Activated B cell treated with CpG ODN at 0.5 μM for 24 hours (primary cell): ENCODE data around the gene AJAP1. TPM values are rescaled to one million over a fixed set of nuclear protein-coding genes. Genes with fewer than 3 reads are reported as not detected.

Source experiments
- ATAC-seq: fragments of 200-7000 bp; cut with Tn5 transposase; one replicate; pipeline ENCODE4 v1.10.0; 2021; ENCODE audit warnings: low read depth, mild to moderate bottlenecking, moderate library complexity
- CTCF ChIA-PET: fragments of 350-600 bp; sonication (Branson Sonifier 250); formaldehyde crosslinking; loops from one replicate; lab custom pipeline; 2021; ENCODE audit warnings: antibody characterized with exemption; lab: Charles Lee
- POLR2A ChIA-PET: fragments of 350-600 bp; sonication (Branson Sonifier 250); formaldehyde crosslinking; loops from one replicate; lab custom pipeline; 2021; ENCODE audit warnings: antibody characterized with exemption; lab: Charles Lee
- DNase-seq: peaks from one replicate; pipeline ENCODE4 v3.0.0; 2022
- H3K27ac Mint-ChIP-seq: one replicate; pipeline ENCODE4 v1.8.0; 2020; ENCODE audit warnings: mixed read lengths
- H3K27me3 Mint-ChIP-seq: one replicate; pipeline ENCODE4 v1.8.0; 2021; ENCODE audit warnings: mixed read lengths
- H3K36me3 Mint-ChIP-seq: one replicate; pipeline ENCODE4 v1.8.0; 2021; ENCODE audit warnings: low read depth, mixed read lengths
- H3K4me1 Mint-ChIP-seq: one replicate; pipeline ENCODE4 v1.8.0; 2021; ENCODE audit warnings: mixed read lengths
- H3K4me3 Mint-ChIP-seq: one replicate; pipeline ENCODE4 v1.8.0; 2020; ENCODE audit warnings: mild to moderate bottlenecking, mixed read lengths
- H3K9me3 Mint-ChIP-seq: one replicate; pipeline ENCODE4 v1.8.0; 2020; ENCODE audit warnings: mixed read lengths
- CTCF ChIP-seq: fragments of 200-600 bp; IDR thresholded peaks from one replicate; pipeline ENCODE4 v1.8.0; 2022; ENCODE audit warnings: antibody characterized with exemption, mild to moderate bottlenecking
- intact Hi-C: fragments of 100-400 bp; cut with micrococcal nuclease; formaldehyde crosslinking; loops from one replicate; pipeline ENCODE4 v1.15.1; 2024
- total RNA-seq: library from RNA; stranded (reverse); gene quantifications from 2 replicates; pipeline ENCODE4 v1.2.3, GENCODE V29; 2022

The AJAP1 gene
- total RNA-seq, 1 donor from 2014 or later = not detected

- TF ChIP-seq CTCF = no peak
- no peak for ATAC-seq
- ChIA-PET CTCF (no interaction called here), POLR2A (no interaction called here)
- no peaks in the 10 kb centered on the region for H3K36me3 Mint-ChIP-seq
- peaks cover 6% of the 10 kb centered on the region for H3K9me3 Mint-ChIP-seq
- DNase-seq = no peak
- peaks cover 4% of the 10 kb centered on the region for H3K4me1 Mint-ChIP-seq
- peaks cover 3% of the 10 kb centered on the region for H3K27me3 Mint-ChIP-seq
- intact Hi-C loops = no loop called here
- no peak overlapping the region for H3K4me3 Mint-ChIP-seq
- no peak overlapping the region for H3K27ac Mint-ChIP-seq
Measured at GRCh38 chr1:4802024-4802423, 147.6 kb downstream of the AJAP1 start.

GRCh38 chr1:4803335-4803734 is 148.9 kb downstream of the AJAP1 start:
- ATAC-seq (no peak), DNase-seq (no peak)
- ChIA-PET POLR2A (no interaction called here), CTCF (no interaction called here)
- Mint-ChIP-seq H3K36me3 (no peaks in the 10 kb centered on the region), H3K27ac (no peak overlapping the region), H3K4me3 (no peak overlapping the region), H3K4me1 (no peaks in the 10 kb centered on the region), H3K27me3 (peaks cover 3% of the 10 kb centered on the region), H3K9me3 (peaks cover 6% of the 10 kb centered on the region)
- intact Hi-C loops = no loop called here
- no peak for TF ChIP-seq CTCF

GRCh38 chr1:4805987-4806386 is 151.6 kb downstream of the AJAP1 start:
- CTCF ChIA-PET = no interaction called here
- no peak for DNase-seq
- peaks cover 7% of the 10 kb centered on the region for H3K27me3 Mint-ChIP-seq
- ATAC-seq = no peak
- no peak overlapping the region for H3K27ac Mint-ChIP-seq
- no peak overlapping the region for H3K4me3 Mint-ChIP-seq
- peaks cover 4% of the 10 kb centered on the region for H3K9me3 Mint-ChIP-seq
- intact Hi-C loops = no loop called here
- POLR2A ChIA-PET = no interaction called here
- TF ChIP-seq CTCF = no peak
- H3K4me1 Mint-ChIP-seq = no peaks in the 10 kb centered on the region
- no peaks in the 10 kb centered on the region for H3K36me3 Mint-ChIP-seq

GRCh38 chr1:4820543-4820942 is 166.1 kb downstream of the AJAP1 start:
- ATAC-seq (no peak), DNase-seq (no peak)
- Mint-ChIP-seq H3K27ac (no peak overlapping the region), H3K4me3 (no peak overlapping the region), H3K27me3 (peaks cover 2% of the 10 kb centered on the region), H3K9me3 (peaks cover 17% of the 10 kb centered on the region), H3K4me1 (no peaks in the 10 kb centered on the region), H3K36me3 (no peaks in the 10 kb centered on the region)
- POLR2A ChIA-PET = no interaction called here
- TF ChIP-seq CTCF = no peak
- CTCF ChIA-PET = no interaction called here
- intact Hi-C loops = no loop called here

- Mint-ChIP-seq H3K4me1 (no peaks in the 10 kb centered on the region), H3K9me3 (peaks cover 5% of the 10 kb centered on the region), H3K4me3 (no peak overlapping the region), H3K27me3 (peaks cover 2% of the 10 kb centered on the region), H3K27ac (no peak overlapping the region), H3K36me3 (no peaks in the 10 kb centered on the region)
- TF ChIP-seq CTCF = no peak
- DNase-seq (no peak), ATAC-seq (no peak)
- ChIA-PET POLR2A (no interaction called here), CTCF (no interaction called here)
- intact Hi-C loops = no loop called here
Measured at GRCh38 chr1:4825800-4826450, 171.5 kb downstream of the AJAP1 start.
